ENCODE measurements around the gene SMAD3. TPM values are rescaled to one million over a fixed set of nuclear protein-coding genes. Genes with fewer than 3 reads are reported as not detected.

The SMAD3 gene
- total and polyA plus RNA-seq, 10 of the 15 experiments (the other 5 are each of a cell fraction or from before 2014, with no cell fraction given) = 5.6 to 43.2 (median 16.0) TPM

DNA sequence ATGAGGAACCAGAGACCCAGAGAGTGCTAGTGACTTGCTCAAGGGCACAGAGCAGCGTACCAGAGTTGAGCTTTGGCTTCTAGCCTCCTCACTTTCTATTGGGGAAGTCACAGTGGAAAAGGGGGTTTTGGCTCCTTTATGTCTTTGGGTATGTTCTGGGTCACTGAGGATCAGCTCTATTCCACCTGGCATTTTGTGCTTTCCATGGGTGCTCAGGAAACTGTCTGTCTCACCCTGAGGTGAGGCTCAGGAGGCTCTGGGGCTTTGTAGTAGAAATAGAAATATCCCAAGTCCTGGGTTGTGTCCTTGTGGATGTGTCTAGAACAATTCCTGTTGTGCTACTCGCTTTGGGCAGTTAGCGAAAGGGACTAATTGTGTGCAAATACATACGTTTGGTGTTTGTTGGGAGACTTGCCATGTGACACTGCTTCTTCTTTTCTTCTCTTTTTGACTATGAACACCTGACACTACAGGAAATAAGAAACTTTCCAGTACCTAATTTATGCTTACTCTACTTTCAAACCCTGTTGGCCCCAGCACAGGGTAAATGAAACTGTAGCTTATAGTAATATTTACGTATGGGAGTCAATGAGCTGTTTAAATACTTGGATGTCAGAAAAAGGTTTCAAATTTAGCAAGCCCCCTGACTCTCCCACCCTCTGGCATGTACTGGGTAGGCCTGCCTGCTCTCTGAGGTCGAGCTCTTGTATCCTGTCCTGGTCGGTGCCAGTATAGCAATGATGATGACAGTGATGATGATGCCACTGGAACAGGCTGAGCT, 35.6 kb downstream of the SMAD3 start (continued):
- TF ChIP-seq ZNF592 (IDR thresholded peaks at IDR 0.05) (no peak), ZNF24 (IDR thresholded peaks at IDR 0.05) (peak; percentile 33; the same call in 1 of the 2 replicates), MXI1 (IDR thresholded peaks at IDR 0.05; ENCODE audit: low read depth, low read length) (peak; percentile 64; the same call in 1 of the 2 replicates), SPI1 (IDR thresholded peaks at IDR 0.05; ENCODE audit: borderline replicate concordance, insufficient read depth, low read depth, low read length) (0 out of 2 replicates have a peak, but pooled peaks have one; percentile 10), ZBTB40 (IDR thresholded peaks at IDR 0.05; ENCODE audit: borderline replicate concordance) (no peak), RELA (IDR thresholded peaks at IDR 0.05; ENCODE audit: borderline replicate concordance, partially characterized antibody) (peak; percentile 21), EGR1 (IDR thresholded peaks at IDR 0.05; ENCODE audit: borderline replicate concordance in 1 of 2, low read depth in 2 of 2, low read length in 2 of 2) (0 out of 3 replicates have a peak, but pooled peaks of 1 of the 2 experiments have one; percentile 2), CBFB (IDR thresholded peaks at IDR 0.05; ENCODE audit: low read depth) (peak; percentile 44; the same call in 1 of the 2 replicates), SIN3A (IDR thresholded peaks at IDR 0.05; ENCODE audit: low read depth, low read length) (no peak), CREB1 (IDR thresholded peaks at IDR 0.05; ENCODE audit: low read depth) (no peak), TAF1 (IDR thresholded peaks at IDR 0.05; ENCODE audit: borderline replicate concordance, low read depth, low read length) (peak; percentile 59; the same call in 1 of the 2 replicates), USF2 (IDR thresholded peaks at IDR 0.05; ENCODE audit: borderline replicate concordance, low read depth, low read length) (peak; percentile 75), BHLHE40 (IDR thresholded peaks at IDR 0.05; ENCODE audit: borderline replicate concordance in 1 of 2, low read depth in 2 of 2, low read length in 1 of 2) (peak; percentile 69 to 87)
- TF ChIP-seq, protein P1, sequence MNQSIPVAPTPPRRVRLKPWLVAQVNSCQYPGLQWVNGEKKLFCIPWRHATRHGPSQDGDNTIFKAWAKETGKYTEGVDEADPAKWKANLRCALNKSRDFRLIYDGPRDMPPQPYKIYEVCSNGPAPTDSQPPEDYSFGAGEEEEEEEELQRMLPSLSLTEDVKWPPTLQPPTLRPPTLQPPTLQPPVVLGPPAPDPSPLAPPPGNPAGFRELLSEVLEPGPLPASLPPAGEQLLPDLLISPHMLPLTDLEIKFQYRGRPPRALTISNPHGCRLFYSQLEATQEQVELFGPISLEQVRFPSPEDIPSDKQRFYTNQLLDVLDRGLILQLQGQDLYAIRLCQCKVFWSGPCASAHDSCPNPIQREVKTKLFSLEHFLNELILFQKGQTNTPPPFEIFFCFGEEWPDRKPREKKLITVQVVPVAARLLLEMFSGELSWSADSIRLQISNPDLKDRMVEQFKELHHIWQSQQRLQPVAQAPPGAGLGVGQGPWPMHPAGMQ (IDR thresholded peaks at IDR 0.05; ENCODE audit: borderline replicate concordance) = no peak
